GM13977 (cell line): ENCODE measurements around the gene KLHDC9.
A peak's percentile ranks its signal among the peaks of the same experiment; 100 is the strongest.

Experiments used
- DNase-seq: peaks from one replicate; pipeline ENCODE4 v3.0.0; 2012; ENCODE audit warnings: low spot score
- CTCF ChIP-seq: IDR thresholded peaks from 2 replicates; pipeline ENCODE4 v1.5.1; 2012; ENCODE audit warnings: mild to moderate bottlenecking, control low read depth; ENCODE audit not compliant: insufficient read depth; ENCODE audit errors: extremely low read depth, missing control alignments
- in situ Hi-C: fragments of 300-500 bp; cut with MboI; formaldehyde crosslinking; loops from one replicate; pipeline ENCODE4 v1.12.0; 2022; ENCODE audit warnings: low sequenced_read_pairs, low pct_unique_long_range_greater_than_20kb, mixed read lengths, inconsistent platforms; ENCODE audit not compliant: unreplicated experiment

Gene KLHDC9

GRCh38 chr1:161119092-161119903, 21.1 kb downstream of the KLHDC9 start:
- in situ Hi-C loops, result no loop called here
- DNase-seq, result peak; percentile 83

GRCh38 chr1:161121042-161121650, 23.0 kb downstream of the KLHDC9 start:
- TF ChIP-seq CTCF, result no peak
- in situ Hi-C loops, result no loop called here

More at GRCh38 chr1:161119092-161119903, 21.1 kb downstream of the KLHDC9 start:
- peak; percentile 35 for TF ChIP-seq CTCF

GRCh38 chr1:161121834-161122233, 23.7 kb downstream of the KLHDC9 start:
- no peak for DNase-seq
- TF ChIP-seq CTCF, result no peak

More at GRCh38 chr1:161121042-161121650, 23.0 kb downstream of the KLHDC9 start:
- no peak for DNase-seq

GRCh38 chr1:161122967-161123366, 24.8 kb downstream of the KLHDC9 start:
- in situ Hi-C loops, result no loop called here
- no peak for DNase-seq
- no peak for TF ChIP-seq CTCF

More at GRCh38 chr1:161121834-161122233, 23.7 kb downstream of the KLHDC9 start:
- in situ Hi-C loops, result no loop called here

DNA sequence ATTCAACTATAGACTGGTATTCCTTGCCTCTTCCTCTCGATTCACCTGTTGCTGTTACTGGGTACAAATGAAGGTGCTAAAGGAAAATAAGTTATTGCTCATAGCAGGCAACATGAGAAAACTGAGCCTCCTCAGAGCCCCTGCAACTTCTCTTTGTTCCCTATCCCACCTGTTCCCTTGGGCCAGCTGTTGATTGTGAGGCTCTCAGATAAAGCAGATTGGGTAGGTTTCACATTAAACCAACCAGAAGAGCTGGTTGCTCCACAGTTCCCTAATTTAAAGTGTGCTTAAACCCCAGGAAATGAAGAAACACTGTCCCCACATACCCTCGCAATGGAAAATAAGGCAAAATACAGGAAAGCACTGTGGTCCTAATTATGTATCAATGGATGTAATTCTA, 29.5 kb downstream of the KLHDC9 start:
- DNase-seq, result no peak
- in situ Hi-C loops, result no loop called here
- TF ChIP-seq CTCF, result no peak

DNA sequence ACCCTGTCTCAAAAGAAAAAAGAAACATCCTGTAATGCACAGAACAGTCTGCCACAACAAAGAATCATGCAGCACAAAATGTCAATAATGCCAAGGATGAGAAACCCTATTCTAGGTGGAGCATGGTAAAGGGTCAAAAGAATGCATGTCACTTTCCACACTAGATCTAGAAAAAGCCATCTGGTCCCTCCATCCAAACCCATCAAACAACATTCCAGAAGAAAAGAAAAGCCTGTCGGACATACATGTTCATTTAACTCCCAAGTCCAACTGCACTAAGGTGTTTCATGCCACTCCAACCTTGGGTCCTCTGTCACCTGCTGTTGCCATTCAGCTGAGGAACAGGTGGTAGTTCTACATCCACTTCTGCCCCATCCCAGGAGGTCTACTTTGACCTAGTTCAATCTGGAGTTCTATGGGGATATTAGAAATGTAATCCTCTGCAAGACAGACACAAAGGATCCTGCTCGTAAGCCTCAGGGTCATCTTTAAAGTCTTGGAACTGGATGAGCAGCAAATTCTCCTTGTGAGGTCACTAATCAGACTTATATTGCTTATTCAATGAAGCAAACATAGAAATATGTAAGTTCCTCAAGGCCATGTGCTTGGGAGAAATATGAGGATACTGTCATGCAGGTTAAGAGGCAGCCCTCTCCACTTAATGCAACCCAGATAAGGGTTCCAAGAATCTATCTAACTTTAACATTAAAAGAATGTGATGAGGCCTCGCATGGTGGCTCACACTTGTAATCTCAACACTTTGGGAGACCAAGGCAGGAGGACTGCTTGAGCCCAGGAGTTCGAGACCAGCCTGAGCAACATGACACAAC, 30.6 kb downstream of the KLHDC9 start:
- TF ChIP-seq CTCF, result no peak
- in situ Hi-C loops, result no loop called here
- no peak for DNase-seq
